BJ (cell line): ENCODE results near the gene ATG7. TPM values are rescaled to one million over a fixed set of nuclear protein-coding genes. Genes with fewer than 3 reads are reported as not detected.

ENCODE experiments used
- CTCF ChIA-PET: fragments of 350-600 bp; formaldehyde crosslinking; extraction: SDS; loops from one replicate; lab custom pipeline; 2021; ENCODE audit warnings: antibody characterized with exemption, inconsistent platforms; lab: Yijun Ruan, JAX
- POLR2A ChIA-PET: fragments of 300-600 bp; sonication (Branson Sonifier 250); formaldehyde crosslinking; extraction: SDS; loops from one replicate; lab custom pipeline; 2021; ENCODE audit warnings: antibody characterized with exemption; lab: Charles Lee
- DNase-seq: peaks from one replicate; pipeline ENCODE4 v3.0.0-alpha.2; 2011; ENCODE audit warnings: low read depth
- H3K27me3 ChIP-seq: 2 replicates; pipeline ENCODE4 v1.6.0; 2011; ENCODE audit warnings: low read length; ENCODE audit not compliant: control insufficient read depth, insufficient read depth
- H3K36me3 ChIP-seq: 2 replicates; pipeline ENCODE4 v1.5.1; 2011; ENCODE audit warnings: low read length; ENCODE audit not compliant: control insufficient read depth, insufficient read depth
- H3K4me3 ChIP-seq: 2 replicates; pipeline ENCODE4 v1.5.1; 2011; ENCODE audit warnings: low read depth, mild to moderate bottlenecking, control low read depth, low read length
- polyA plus RNA-seq: library from polyadenylated mRNA; depleted of rRNA; stranded (reverse); fragments of >200 nt; gene quantifications from 2 replicates; pipeline ENCODE4 v1.2.3, GENCODE V29; 2011
- TF ChIP-seq, protein P1 (sequence below): IDR thresholded peaks from 2 replicates; pipeline ENCODE4 v1.5.1; 2011; ENCODE audit warnings: low read depth, mild to moderate bottlenecking, control low read depth, inconsistent platforms, low read length, moderate library complexity; ENCODE audit not compliant: insufficient read depth

ATG7 gene
- polyA plus RNA-seq, 1 experiment: 26.2 TPM

- Histone ChIP-seq H3K27me3 (no peaks in the 10 kb centered on the region), H3K4me3 (no peak overlapping the region), H3K36me3 (no peaks in the 10 kb centered on the region)
- CTCF ChIA-PET: interaction anchor here (1.2 kb wide), 1 partner anchor 128 kb away, joined by 3 read pairs; no protein-coding TSS in a partner anchor
- TF ChIP-seq, protein P1, sequence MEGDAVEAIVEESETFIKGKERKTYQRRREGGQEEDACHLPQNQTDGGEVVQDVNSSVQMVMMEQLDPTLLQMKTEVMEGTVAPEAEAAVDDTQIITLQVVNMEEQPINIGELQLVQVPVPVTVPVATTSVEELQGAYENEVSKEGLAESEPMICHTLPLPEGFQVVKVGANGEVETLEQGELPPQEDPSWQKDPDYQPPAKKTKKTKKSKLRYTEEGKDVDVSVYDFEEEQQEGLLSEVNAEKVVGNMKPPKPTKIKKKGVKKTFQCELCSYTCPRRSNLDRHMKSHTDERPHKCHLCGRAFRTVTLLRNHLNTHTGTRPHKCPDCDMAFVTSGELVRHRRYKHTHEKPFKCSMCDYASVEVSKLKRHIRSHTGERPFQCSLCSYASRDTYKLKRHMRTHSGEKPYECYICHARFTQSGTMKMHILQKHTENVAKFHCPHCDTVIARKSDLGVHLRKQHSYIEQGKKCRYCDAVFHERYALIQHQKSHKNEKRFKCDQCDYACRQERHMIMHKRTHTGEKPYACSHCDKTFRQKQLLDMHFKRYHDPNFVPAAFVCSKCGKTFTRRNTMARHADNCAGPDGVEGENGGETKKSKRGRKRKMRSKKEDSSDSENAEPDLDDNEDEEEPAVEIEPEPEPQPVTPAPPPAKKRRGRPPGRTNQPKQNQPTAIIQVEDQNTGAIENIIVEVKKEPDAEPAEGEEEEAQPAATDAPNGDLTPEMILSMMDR: no peak
- no peak for DNase-seq
- POLR2A ChIA-PET: no interaction called here
These were observed 235.5 kb downstream of the ATG7 start for GRCh38 chr3:11507719-11508118.

- CTCF ChIA-PET: interaction anchor here (0.7 to 1.3 kb wide), 3 partner anchors 31 to 129 kb away, joined by 3 read pairs; no protein-coding TSS in a partner anchor
- H3K4me3 ChIP-seq: no peak overlapping the region
- H3K27me3 ChIP-seq: no peaks in the 10 kb centered on the region
- POLR2A ChIA-PET: interaction anchor here (0.7 to 0.8 kb wide), 2 partner anchors 17 to 209 kb away, joined by 3 to 6 read pairs; no protein-coding TSS in a partner anchor
- H3K36me3 ChIP-seq: no peaks in the 10 kb centered on the region
- DNase-seq: no peak
- TF ChIP-seq, protein P1: no peak
These were observed 236.4 kb downstream of the ATG7 start for GRCh38 chr3:11508346-11509172.

DNA sequence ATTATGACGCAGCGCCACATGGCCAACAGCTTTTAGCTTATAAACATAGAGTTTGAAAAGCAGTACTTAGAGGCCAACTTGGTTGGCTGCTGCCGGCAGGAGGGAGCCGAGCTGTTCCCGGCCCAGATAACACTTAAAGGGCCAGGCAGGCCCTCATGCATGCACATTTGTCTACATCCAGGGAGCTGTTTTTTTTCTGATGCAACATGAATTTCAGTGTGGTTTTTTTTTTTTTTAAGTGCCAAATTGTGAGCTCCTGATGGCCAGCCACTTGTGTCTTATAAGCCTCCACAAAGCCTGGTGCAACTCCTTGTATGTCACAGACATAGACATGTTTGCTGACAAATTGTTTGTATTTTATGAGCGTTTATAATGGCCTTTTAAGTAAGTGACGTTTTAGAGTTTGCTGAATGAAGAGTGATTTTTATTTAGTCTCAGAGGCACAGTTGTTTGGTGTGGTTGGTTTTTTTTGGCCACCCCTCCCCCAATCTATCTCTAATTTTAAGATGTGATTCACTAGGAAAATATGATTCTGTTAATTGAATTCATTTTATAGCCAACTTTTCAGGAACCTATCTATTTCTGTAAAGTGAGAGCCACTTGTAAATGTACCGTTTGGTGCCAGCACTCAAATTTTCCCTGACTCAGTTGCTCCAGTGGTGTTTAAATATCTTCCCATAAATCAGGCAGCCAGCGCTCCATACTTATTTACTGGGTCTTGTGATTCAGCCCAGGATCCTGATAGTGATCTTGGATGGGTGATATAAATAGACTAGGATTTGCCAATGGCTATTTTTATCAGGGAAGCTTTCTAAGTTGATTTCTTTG is 237.2 kb downstream of the ATG7 start:
- ChIA-PET CTCF (interaction anchor here (0.7 to 1.3 kb wide), 3 partner anchors 30 to 140 kb away, joined by 3 read pairs; no protein-coding TSS in a partner anchor), POLR2A (interaction anchor here (0.7 to 0.8 kb wide), 2 partner anchors 16 to 208 kb away, joined by 3 to 6 read pairs; no protein-coding TSS in a partner anchor)
- DNase-seq: peak; percentile 76
- TF ChIP-seq, protein P1: peak; percentile 36
- Histone ChIP-seq H3K4me3 (no peak overlapping the region), H3K36me3 (no peaks in the 10 kb centered on the region), H3K27me3 (no peaks in the 10 kb centered on the region)

DNA sequence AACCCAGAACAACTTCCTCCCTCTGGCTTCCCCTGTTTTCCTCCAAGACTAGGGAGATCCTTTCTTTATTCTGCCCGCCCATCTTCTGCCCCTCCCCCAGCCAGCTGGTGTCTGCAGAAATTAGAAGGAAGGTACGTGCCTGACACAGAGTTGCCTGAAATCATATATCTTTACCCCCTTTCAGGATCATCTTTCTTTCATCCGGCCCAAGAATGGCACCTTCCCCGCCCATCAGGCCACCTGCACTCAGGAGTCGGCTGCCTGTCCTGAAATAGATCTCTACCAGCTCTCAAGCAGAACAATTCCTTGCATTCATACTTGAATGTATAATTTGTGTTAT is 237.8 kb downstream of the ATG7 start:
- CTCF ChIA-PET: interaction anchor here (1.1 kb wide), 1 partner anchor 139 kb away, joined by 3 read pairs; no protein-coding TSS in a partner anchor
- POLR2A ChIA-PET: no interaction called here
- TF ChIP-seq, protein P1: no peak
- DNase-seq: no peak
- Histone ChIP-seq H3K4me3 (no peak overlapping the region), H3K27me3 (no peaks in the 10 kb centered on the region), H3K36me3 (no peaks in the 10 kb centered on the region)
